ENCODE results near the gene TMEM231. TPM values are rescaled to one million over a fixed set of nuclear protein-coding genes. Genes with fewer than 3 reads are reported as not detected.
"Not testable (repeated sequence)": the region's sequence is repeated elsewhere in the genome, so short reads cannot be mapped to it uniquely, and the experiment has no call there.

The TMEM231 gene
- total and polyA plus RNA-seq, 2 donors from 2014 or later: 8.6 to 13.7 TPM

GRCh38 chr16:75502916-75503605, 53.0 kb downstream of the TMEM231 start:
- no peak for FAIRE-seq
- no peak for TF ChIP-seq CTCF (IDR thresholded peaks at IDR 0.05; ENCODE audit: borderline replicate concordance, extremely low read depth, insufficient read depth)
- intact Hi-C loops (cut with DNase I): no loop called here
- Histone ChIP-seq H3K9me3 (ENCODE audit: control insufficient read depth in 2 of 3, insufficient read depth in 1 of 3, low read length in 3 of 3) (no peaks in the 10 kb centered on the region), H3K27me3 (ENCODE audit: control insufficient read depth, insufficient read depth, low read length) (no peaks in the 10 kb centered on the region), H3K4me3 (ENCODE audit: low read length in 3 of 3) (no peak overlapping the region), H3K36me3 (ENCODE audit: control insufficient read depth in 2 of 3, insufficient read depth in 3 of 3, low read length in 3 of 3) (no peaks in the 10 kb centered on the region), H3K4me1 (ENCODE audit: control insufficient read depth in 2 of 3, insufficient read depth in 2 of 3, low read depth in 1 of 3, low read length in 3 of 3) (no peaks in the 10 kb centered on the region), H3K9ac (ENCODE audit: low read length in 3 of 3) (no peak overlapping the region), H3K27ac (ENCODE audit: low read depth in 2 of 2, low read length in 2 of 2) (no peak overlapping the region)
- peak in 1 of 5 donors; percentile 13 for DNase-seq

GRCh38 chr16:75501820-75502219, 54.2 kb downstream of the TMEM231 start:
- H3K27ac ChIP-seq (ENCODE audit: low read depth in 2 of 2, low read length in 2 of 2); intact Hi-C loops (cut with DNase I): not testable (repeated sequence)

GRCh38 chr16:75501359-75501758, 54.7 kb downstream of the TMEM231 start:
- DNase-seq (peak in 1 of 5 donors; percentile 4), FAIRE-seq (no peak)
- H3K9ac ChIP-seq (ENCODE audit: low read length in 3 of 3): no peak overlapping the region
- no peaks in the 10 kb centered on the region for H3K27me3 ChIP-seq (ENCODE audit: control insufficient read depth, insufficient read depth, low read length)
- intact Hi-C loops (cut with DNase I): no loop called here
- no peak for TF ChIP-seq CTCF (IDR thresholded peaks at IDR 0.05; ENCODE audit: borderline replicate concordance, extremely low read depth, insufficient read depth)
- H3K9me3 ChIP-seq (ENCODE audit: control insufficient read depth in 2 of 3, insufficient read depth in 1 of 3, low read length in 3 of 3): no peaks in the 10 kb centered on the region
- H3K27ac ChIP-seq (ENCODE audit: low read depth in 2 of 2, low read length in 2 of 2): no peak overlapping the region
- no peak overlapping the region for H3K4me3 ChIP-seq (ENCODE audit: low read length in 3 of 3)
- no peaks in the 10 kb centered on the region for H3K4me1 ChIP-seq (ENCODE audit: control insufficient read depth in 2 of 3, insufficient read depth in 2 of 3, low read depth in 1 of 3, low read length in 3 of 3)
- no peaks in the 10 kb centered on the region for H3K36me3 ChIP-seq (ENCODE audit: control insufficient read depth in 2 of 3, insufficient read depth in 3 of 3, low read length in 3 of 3)

More at GRCh38 chr16:75501820-75502219, 54.2 kb downstream of the TMEM231 start:
- not testable (repeated sequence) for H3K36me3 ChIP-seq (ENCODE audit: control insufficient read depth in 2 of 3, insufficient read depth in 3 of 3, low read length in 3 of 3); FAIRE-seq; H3K4me3 ChIP-seq (ENCODE audit: low read length in 3 of 3); H3K4me1 ChIP-seq (ENCODE audit: control insufficient read depth in 2 of 3, insufficient read depth in 2 of 3, low read depth in 1 of 3, low read length in 3 of 3); H3K9me3 ChIP-seq (ENCODE audit: control insufficient read depth in 2 of 3, insufficient read depth in 1 of 3, low read length in 3 of 3); H3K27me3 ChIP-seq (ENCODE audit: control insufficient read depth, insufficient read depth, low read length); H3K9ac ChIP-seq (ENCODE audit: low read length in 3 of 3); DNase-seq

DNA sequence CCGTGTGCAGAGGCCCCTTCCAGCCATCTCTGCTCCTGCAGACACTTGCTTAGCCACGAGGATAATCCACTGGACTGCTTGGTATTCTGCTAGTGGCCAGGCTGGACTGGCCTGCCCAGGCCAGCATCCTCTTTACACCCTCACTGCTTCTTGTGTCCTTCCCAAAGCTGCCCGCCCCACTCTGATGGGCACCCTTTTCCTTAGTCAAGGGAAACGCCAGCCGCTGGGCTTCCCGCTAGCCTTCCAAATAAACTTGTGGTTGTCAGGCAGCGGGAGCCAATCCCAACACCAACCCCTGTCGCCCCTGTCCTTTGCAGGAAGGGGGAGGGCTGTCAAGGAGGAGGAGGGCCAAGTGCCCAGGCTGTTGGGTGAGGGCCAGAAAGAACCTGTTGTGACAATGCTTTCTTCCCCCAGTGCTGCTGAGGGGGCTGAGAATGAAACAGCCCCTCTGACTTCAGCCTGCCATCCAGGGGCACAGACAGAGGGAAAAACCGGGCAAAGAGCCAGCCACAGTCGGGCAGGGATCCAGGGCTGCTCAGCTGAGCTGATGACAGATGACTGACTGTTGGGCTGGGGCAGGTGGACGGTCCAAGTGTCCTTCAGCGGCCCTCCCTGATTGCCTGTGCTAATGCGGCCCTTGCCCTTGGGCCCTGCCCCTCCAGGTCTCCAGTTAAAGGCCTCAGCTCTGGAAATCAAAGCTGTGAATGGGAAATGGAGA, 57.3 kb downstream of the TMEM231 start:
- not testable (repeated sequence) for FAIRE-seq

More for the DNA sequence above, 57.3 kb downstream of the TMEM231 start:
- H3K4me3 ChIP-seq (ENCODE audit: low read length in 3 of 3); intact Hi-C loops (cut with DNase I); H3K27me3 ChIP-seq (ENCODE audit: control insufficient read depth, insufficient read depth, low read length); H3K9ac ChIP-seq (ENCODE audit: low read length in 3 of 3); H3K36me3 ChIP-seq (ENCODE audit: control insufficient read depth in 2 of 3, insufficient read depth in 3 of 3, low read length in 3 of 3); H3K9me3 ChIP-seq (ENCODE audit: control insufficient read depth in 2 of 3, insufficient read depth in 1 of 3, low read length in 3 of 3); H3K27ac ChIP-seq (ENCODE audit: low read depth in 2 of 2, low read length in 2 of 2); H3K4me1 ChIP-seq (ENCODE audit: control insufficient read depth in 2 of 3, insufficient read depth in 2 of 3, low read depth in 1 of 3, low read length in 3 of 3): not testable (repeated sequence)
- DNase-seq: peak in 1 of 5 donors; percentile 59

Data from kidney (tissue), 14 donors.